HG02588 (cell line): Measurements from ENCODE around the gene NUDT11.
A peak's percentile ranks its signal among the peaks of the same experiment; 100 is the strongest.
"Not testable (repeated sequence)": the region's sequence is repeated elsewhere in the genome, so short reads cannot be mapped to it uniquely, and the experiment has no call there.

ENCODE experiments used
- ATAC-seq: cut with Tn5 transposase; IDR thresholded peaks from one replicate; pipeline ENCODE4 v1.9.1; 2021; ENCODE audit warnings: mild to moderate bottlenecking, moderate library complexity; ENCODE audit not compliant: unreplicated experiment

Gene NUDT11

DNA sequence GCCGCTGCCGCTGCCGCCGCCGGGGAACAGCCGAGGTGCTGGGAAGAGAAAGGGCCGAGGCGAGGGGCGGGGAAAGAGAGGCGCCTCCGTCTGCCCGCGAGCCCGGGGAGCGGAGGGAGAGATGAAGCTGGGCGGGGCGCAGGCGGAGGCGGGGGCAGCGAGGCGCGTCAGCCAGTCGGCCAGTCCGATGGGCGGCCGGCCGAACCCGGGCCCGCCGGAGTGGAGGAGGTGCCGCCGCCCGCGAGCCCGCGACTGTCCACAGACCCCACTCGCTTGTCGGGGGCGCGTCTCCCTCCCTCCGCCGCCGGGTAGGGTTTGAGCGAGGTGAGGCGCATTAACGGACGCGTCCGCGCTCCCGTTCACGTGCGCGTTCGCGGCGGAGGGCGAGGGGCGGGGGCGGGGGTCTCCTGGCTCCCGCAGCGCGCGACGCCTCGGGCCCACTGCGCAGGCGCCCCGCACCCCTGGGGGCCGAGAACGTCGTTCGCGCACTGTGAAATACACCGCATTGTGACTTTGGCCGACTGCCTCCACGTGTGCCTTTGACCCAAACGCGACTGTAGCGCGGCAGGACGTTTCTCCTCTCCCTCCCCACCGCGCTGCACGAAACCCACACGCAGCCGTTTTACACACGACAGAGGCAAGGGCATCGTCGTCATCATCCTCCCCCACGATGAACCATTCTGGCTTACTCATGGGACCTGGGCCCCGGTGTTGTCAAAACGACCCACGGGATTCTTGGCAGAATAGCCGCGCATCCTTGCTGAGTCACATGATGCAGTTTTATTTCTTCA, at the start of gene NUDT11:
NUDT11 (minus strand) TSS at position 92 of the 791 bp plus-strand sequence. CDS start 148 bp downstream, outside the sequence.
- ATAC-seq = peak; percentile 54

DNA sequence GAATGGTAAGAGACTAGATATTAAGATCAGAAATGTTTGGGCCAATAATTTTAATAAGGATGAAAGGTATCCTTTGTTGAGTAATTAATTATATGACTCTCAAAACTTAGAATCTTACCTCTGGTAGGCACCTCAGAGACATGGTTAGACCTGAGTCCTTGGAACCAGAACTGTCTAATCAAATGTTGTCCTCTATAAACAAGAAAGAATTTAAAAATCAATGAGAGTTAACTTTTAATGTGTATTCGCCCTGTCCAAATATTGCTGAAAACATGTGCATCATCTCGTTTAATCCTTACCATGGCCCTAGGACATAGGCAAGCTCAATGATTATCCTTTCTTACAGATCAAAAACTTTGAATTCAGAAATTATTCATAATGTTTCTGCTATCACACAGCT, 24.0 kb upstream of the NUDT11 start:
- no peak for ATAC-seq

DNA sequence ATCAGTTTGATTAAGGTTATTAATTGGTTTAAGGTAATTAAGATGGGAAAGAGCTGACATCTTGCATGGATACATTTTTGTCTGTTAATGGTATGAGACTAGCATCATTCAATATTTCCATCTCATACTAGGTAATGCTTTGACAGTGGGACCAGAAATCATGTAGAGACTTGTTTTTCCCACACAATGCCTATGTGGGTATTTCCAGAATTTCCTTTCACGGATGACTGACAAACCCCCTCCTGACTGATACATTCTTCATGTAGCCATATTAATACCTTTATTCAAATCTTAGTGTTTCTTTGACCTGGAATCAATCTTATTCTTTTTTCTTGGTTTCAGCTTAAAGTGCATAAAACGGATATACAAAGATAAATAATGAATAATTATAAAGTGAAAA, 22.7 kb upstream of the NUDT11 start:
- ATAC-seq = not testable (repeated sequence)

DNA sequence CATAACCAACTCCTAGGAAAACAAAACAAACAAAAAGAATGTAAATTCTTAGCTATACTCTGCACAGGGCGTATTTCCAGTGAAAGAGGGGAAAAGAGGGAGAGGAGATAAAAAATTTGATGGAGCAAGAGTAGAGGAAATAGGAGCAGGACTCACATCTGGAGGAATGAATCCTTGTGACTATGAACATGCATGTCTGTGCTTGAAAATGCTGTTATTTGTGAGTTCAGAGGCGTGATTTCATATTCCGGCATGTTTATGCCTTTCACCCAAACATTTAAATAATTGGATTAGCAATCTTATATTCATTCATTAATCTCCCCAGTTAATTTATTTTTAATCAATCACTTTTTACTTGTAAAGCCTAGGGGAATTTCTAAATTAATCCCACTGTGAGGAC, 11.2 kb upstream of the NUDT11 start:
- no peak for ATAC-seq

DNA sequence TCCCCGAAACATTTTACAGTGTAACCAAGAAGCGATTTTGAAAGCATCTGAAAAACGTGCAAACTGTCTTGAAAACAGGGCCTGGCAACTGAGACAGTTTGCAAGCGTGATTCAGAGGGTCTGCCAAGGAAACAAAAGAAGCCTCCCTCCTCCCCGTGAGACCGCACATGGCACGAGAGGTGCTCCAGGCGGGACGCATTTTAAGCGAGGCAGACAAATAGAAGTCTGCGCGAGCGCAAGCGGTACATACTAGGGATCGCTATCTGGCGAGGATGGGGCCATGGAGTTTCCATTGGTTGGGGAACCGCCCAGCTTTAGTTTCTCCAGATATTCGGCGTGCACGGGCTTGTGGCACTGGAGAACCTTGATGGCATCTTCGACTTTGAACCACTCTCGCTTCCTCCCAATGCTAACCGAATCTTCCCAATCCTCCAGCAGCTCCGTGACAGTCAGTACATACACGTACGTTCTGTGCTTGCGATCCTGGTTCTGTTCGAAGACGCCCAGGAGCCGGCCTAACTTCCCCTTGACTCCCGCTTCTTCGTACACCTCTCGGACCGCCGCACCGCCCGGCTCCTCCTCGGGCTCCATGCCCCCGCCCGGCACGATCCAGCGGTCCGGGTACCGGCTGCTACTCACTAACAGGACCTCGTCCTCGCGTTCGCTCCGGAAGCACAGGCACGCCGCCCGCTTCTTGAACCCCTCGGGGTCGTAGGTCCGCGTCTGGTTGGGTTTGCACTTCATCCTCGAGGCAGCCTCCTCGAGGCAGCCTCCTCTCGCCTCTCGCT, 497 bp downstream of the NUDT11 start:
- not testable (repeated sequence) for ATAC-seq

GRCh38 chrX:51494409-51494808, 2.0 kb downstream of the NUDT11 start:
- no peak for ATAC-seq

GRCh38 chrX:51487960-51488267, 8.5 kb downstream of the NUDT11 start:
- ATAC-seq = no peak

- ATAC-seq = no peak
These were observed 11.8 kb downstream of the NUDT11 start for GRCh38 chrX:51484616-51485015.

GRCh38 chrX:51482411-51482810, 14.0 kb downstream of the NUDT11 start:
- ATAC-seq = not testable (repeated sequence)

GRCh38 chrX:51476930-51477329, 19.5 kb downstream of the NUDT11 start:
- no peak for ATAC-seq

DNA sequence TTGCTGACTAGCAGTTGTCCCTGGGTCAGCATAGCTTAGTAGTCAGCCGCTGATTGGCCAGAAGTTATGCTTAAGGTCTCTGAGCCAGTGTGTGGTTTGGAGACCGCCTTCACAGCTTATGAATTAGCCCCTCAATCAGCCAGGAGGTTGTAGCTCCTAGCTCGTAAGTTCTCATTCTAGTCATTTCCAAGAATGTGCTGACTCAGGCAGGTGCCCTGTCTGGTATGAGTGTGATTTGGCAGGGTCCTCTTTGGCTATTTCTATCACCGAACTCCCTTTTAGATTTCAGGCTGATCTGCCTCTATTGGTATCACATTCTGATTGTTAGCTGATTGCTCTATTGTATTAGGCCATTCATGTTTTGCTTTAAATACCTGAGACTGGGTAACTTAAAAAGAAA, 33.1 kb downstream of the NUDT11 start:
- no peak for ATAC-seq

DNA sequence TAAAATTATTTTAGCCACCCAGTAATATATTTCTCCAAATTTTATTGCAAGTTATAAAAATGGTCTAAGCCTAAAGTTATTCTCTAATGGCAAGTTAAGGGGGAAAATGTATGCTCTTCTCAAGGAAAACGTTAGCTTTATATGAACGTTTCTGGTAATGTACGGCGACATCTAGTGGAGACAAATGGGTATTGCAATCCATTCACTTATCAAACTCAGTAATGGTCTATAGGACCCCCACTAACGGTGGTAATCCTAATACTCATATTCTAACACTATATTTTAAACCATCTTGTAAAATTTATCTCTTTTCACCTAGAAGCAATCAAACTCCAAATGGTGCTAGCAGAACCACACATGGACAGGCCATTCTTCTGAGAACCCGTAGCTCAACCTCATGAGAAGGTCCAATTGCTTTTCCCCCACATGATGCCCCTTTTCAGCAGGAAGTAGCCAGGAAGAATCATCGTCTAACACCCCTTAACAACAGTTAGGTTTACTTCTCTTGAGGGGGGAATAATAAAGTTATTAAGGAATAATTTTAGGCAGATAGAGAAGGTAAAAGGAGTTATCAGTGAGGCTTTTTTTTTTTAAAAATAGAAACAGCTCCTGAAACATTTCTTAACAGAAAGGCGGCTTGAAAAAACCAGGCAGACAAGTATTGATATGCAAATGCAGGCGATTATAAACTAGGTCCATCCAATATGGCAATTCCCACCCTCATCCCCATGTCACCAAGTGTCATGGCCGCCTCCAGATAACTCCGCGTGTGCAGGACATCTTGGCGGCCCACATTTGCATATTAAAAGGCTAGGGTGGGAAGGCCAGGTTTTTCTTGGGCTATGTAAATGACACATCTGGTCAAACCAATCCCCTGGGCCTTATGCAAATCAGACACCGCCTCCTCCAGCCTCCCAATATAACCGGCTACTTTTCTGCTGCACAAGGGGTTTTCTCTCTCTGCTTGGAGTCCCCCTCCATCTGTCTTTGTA, 35.0 kb downstream of the NUDT11 start:
- no peak for ATAC-seq

GRCh38 chrX:51459125-51459524, 37.3 kb downstream of the NUDT11 start:
- no peak for ATAC-seq

DNA sequence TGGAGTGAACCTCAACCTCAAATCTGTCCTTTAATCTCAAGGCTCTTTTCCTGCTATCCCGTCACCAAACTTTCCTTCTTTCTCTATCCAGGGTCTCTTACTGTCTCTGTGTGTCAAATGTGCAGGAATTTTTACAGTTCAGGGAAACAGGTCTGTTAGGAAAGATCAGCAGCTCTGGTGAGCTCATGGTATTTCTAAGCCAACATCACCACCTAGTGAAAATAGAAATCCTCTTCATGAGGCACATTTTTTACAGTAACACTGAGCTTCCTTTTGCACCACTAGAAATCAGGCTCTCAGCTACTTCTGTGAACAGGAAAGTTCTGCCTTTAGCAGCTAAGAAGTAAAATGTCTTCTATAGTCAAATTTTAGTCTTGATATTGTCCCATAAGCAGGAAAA, 39.6 kb downstream of the NUDT11 start:
- ATAC-seq = no peak

DNA sequence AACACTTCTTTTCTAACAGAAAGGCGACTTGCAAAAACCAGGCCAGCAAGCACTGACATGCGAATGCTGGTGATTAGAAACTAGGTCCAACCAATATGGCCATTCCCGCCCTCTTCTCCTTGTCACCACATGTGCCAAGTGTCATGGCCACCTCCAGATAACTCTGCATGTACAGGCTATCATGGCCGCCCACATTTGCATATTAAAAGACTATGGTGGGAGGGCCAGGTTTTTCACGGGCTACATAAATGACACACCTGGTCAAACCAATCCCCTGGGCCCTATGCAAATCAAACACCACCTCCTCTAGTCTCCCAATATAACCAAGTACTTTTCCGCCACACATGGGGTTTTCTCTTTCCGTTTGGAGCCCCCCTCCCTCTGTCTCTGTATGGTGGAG, 40.1 kb downstream of the NUDT11 start:
- ATAC-seq = no peak

DNA sequence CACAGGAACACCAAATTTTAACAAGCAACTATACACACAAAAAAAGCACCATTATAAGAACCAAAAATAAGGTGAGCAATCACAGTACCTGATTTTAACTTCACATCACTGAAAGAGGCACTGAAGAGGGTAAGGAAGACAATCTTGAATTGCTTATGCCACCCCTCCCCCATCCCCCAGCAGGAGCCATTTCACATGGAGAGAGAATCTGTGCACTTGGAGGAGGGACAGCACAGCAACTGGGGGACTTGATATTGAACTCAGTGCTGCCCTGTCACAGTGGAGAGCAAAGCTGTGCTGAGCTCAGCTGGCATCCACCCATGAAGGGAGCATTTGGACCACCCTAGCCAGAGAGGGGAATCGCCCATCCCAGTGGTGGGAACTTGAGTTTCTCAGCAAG, 56.0 kb downstream of the NUDT11 start:
- ATAC-seq = no peak
